Upper lobe of left lung (tissue), 4 donors: ENCODE results near the gene PHTF2.

Experiments used
- CTCF ChIP-seq, 6 experiments: fragments of 450-650 bp in 4 of 6; fragments of 200-600 bp in 2 of 6; sonication (generic) in 2 of 6; IDR thresholded peaks; one replicate each; pipeline ENCODE4 v1.5.1; 2016 to 2019; ENCODE audit warnings: antibody characterized with exemption in 6 of 6
- POLR2A ChIP-seq, 4 donors: fragments of 450-650 bp; IDR thresholded peaks; one replicate each; pipeline ENCODE4 v1.5.1; 2016 to 2017; ENCODE audit warnings: antibody characterized with exemption in 4 of 4, mild to moderate bottlenecking in 2 of 4
- POLR2AphosphoS5 ChIP-seq, 2 donors: sonication (generic); formaldehyde crosslinking; IDR thresholded peaks; one replicate each; pipeline ENCODE4 v1.5.1; 2017; ENCODE audit warnings: antibody characterized with exemption in 2 of 2

GRCh38 chr7:77765481-77765880 lies 33.1 kb upstream of the PHTF2 start:
- no peak for TF ChIP-seq CTCF (IDR thresholded peaks at IDR 0.05)
- no peak for TF ChIP-seq POLR2A (IDR thresholded peaks at IDR 0.05)
- no peak for TF ChIP-seq POLR2AphosphoS5 (IDR thresholded peaks at IDR 0.05)
